Peyer's patch (tissue), 4 donors: Measurements from ENCODE around the gene FDXR. TPM values are rescaled to one million over a fixed set of nuclear protein-coding genes. Genes with fewer than 3 reads are reported as not detected.

Source experiments
- DNase-seq, 3 donors: peaks; one replicate each; pipeline ENCODE4 v3.0.0-alpha.2; 2017 to 2019
- H3K27ac ChIP-seq, 4 donors: fragments of 200-600 bp; sonication (generic); one replicate each; pipeline ENCODE4 v1.5.1; 2016 to 2019
- H3K27me3 ChIP-seq, 2 donors: fragments of 200-600 bp; sonication (generic); one replicate each; pipeline ENCODE4 v1.5.1; 2019
- H3K36me3 ChIP-seq, 3 donors: fragments of 200-600 bp; sonication (generic); one replicate each; pipeline ENCODE4 v1.5.1; 2016 to 2019
- H3K4me1 ChIP-seq, 4 donors: fragments of 200-600 bp; sonication (generic); one replicate each; pipeline ENCODE4 v1.5.1; 2016 to 2019
- H3K4me3 ChIP-seq, 4 donors: fragments of 200-600 bp; sonication (generic); 1 replicate in 3 of 4; 2 replicates in 1 of 4; pipeline ENCODE4 v1.5.1; 2016 to 2019; ENCODE audit warnings: mild to moderate bottlenecking in 1 of 4
- H3K9me3 ChIP-seq, 4 donors: fragments of 200-600 bp; sonication (generic); one replicate each; pipeline ENCODE4 v1.5.1; 2016 to 2019; ENCODE audit warnings: mild to moderate bottlenecking in 1 of 4
- POLR2A ChIP-seq, 2 donors: fragments of 450-650 bp; IDR thresholded peaks; one replicate each; pipeline ENCODE4 v1.5.1; 2017; ENCODE audit warnings: antibody characterized with exemption in 2 of 2, mild to moderate bottlenecking in 2 of 2, moderate library complexity in 2 of 2
- total RNA-seq, 4 donors: library from RNA; depleted of rRNA; stranded (reverse); fragments of >200 nt; gene quantifications; one replicate each; pipeline ENCODE4 v1.1.0, GENCODE V29; 2016
- TF ChIP-seq, protein P1 (sequence below), 6 experiments: fragments of 450-650 bp in 4 of 6; fragments of 200-600 bp in 2 of 6; sonication (generic) in 1 of 6; IDR thresholded peaks; one replicate each; pipeline ENCODE4 v1.5.1; 2017 to 2019; ENCODE audit warnings: antibody characterized with exemption in 6 of 6, mild to moderate bottlenecking in 3 of 6, moderate library complexity in 1 of 6

FDXR gene
- total RNA-seq, 4 donors from 2014 or later: 1.7 to 16.1 (median 13.1) TPM

DNA sequence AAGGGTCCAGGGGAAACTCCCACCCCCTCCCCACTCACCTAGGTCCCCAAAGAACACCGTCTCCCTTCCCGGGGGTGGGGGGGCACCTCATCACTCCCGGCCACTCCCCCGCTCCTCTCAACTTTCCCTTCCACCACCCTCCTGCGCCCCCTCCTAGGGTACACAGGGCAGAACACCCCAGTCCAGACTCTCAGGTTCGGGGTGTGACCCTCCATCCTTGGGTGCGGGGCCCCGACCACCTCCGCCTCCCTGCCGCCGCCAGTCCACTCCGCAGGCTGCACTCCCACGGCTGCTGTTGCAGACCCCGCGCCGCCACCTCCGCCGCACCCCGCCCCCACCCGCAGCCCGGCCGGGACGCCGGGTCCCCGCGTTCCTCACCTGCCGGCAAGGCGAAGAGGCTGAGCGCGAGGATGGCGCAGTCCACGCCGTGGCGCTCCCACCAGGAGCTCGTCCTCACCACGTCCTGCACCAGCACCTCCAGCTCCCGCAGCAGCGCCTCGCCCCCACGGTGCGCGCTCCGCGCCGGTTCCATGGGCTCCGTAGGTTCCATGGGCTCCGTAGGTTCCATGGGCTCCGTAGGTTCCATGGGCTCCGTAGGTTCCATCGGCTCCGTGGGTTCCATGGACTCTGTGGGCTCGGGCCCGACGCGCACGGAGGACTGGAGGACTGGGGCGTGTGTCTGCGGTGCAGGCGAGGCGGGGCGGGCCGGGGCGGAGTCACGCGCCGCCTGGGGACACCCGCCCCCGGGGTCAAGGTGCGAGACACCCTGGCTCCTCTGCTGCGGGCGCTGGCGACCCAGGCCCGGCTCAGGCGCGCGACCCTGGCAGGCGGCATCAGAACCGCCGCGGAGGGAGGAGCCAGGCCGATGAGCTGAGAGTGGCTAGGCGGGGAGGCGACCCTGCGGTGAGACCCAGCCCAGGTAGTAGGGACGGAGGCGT, 20.4 kb upstream of the FDXR start, which contains the start of gene FADS6:
FADS6 (minus strand) TSS at position 660 of the 938 bp plus-strand sequence; CDS start at position 622, 38 bp downstream.
- DNase-seq: peak in 2 of 3 donors; percentile 76 to 83
- peak within 1 kb of the TSS; percentile 20 to 64 (median 38) for H3K4me3 ChIP-seq

DNA sequence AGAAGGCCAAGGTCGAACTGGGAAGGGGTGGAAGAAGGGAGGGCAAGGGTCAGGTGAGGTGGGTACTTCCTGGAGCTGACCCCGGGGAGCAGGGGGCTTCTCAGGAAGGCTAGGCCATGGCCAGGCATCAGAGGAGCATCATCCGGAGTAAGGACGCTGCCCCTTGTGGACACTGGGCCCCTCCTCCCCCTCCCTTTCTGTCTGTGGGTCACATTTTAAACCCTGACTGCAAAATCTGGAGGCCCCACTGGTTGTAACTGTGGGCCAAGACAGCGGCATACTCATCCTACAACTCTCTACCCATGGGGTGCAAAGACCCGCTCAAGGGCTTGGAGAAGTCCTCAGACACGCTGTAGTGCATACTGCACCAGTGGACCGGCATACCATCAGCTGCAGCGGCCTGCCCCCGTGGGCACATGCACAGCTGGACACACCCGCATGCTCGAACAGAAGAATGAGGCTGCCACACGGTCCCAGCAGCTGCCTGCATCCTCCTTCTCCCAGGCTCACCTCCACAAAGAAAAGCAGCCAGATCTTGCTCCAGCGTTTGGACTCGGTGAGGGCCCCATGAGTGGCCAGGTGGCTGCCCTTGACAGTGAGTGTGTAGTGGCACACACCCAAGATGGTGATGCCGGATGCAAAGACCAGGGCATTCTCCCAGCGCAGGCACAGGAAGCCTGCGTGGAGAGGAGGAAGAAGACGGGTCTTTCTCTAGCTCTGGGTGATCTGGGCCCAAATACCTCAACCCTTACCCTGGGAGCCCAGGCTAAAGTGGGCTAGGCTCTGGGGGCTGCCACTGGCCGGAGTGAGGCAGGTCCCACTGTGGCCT, 19.4 kb upstream of the FDXR start:
- Histone ChIP-seq H3K27me3 (peaks cover 0 to 15% of the 10 kb centered on the region in 2 donors), H3K4me1 (peaks cover 0 to 13% (median 5%) of the 10 kb centered on the region in 4 donors), H3K4me3 (peak overlapping the region in 3 of 4 donors; percentile 24 to 64 (median 51)), H3K9me3 (no peaks in the 10 kb centered on the region), H3K36me3 (no peaks in the 10 kb centered on the region), H3K27ac (peak overlapping the region in 3 of 4 donors; percentile 19 to 35 (median 27))
- TF ChIP-seq POLR2A (IDR thresholded peaks at IDR 0.05): no peak
- TF ChIP-seq, protein P1, sequence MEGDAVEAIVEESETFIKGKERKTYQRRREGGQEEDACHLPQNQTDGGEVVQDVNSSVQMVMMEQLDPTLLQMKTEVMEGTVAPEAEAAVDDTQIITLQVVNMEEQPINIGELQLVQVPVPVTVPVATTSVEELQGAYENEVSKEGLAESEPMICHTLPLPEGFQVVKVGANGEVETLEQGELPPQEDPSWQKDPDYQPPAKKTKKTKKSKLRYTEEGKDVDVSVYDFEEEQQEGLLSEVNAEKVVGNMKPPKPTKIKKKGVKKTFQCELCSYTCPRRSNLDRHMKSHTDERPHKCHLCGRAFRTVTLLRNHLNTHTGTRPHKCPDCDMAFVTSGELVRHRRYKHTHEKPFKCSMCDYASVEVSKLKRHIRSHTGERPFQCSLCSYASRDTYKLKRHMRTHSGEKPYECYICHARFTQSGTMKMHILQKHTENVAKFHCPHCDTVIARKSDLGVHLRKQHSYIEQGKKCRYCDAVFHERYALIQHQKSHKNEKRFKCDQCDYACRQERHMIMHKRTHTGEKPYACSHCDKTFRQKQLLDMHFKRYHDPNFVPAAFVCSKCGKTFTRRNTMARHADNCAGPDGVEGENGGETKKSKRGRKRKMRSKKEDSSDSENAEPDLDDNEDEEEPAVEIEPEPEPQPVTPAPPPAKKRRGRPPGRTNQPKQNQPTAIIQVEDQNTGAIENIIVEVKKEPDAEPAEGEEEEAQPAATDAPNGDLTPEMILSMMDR (IDR thresholded peaks at IDR 0.05): no peak
- no peak for DNase-seq

More for the DNA sequence above, 20.4 kb upstream of the FDXR start, which contains the start of gene FADS6:
- H3K36me3 ChIP-seq: no peaks in the 10 kb centered on the region
- peaks cover 0 to 13% (median 5%) of the 10 kb centered on the region in 4 donors for H3K4me1 ChIP-seq
- peaks cover 0 to 15% of the 10 kb centered on the region in 2 donors for H3K27me3 ChIP-seq
- peak; percentile 84 to 86 for TF ChIP-seq POLR2A (IDR thresholded peaks at IDR 0.05)
- TF ChIP-seq, protein P1 (IDR thresholded peaks at IDR 0.05): no peak
- no peaks in the 10 kb centered on the region for H3K9me3 ChIP-seq
- peak within 1 kb of the TSS in 3 of 4 donors; percentile 27 to 71 (median 35) for H3K27ac ChIP-seq

DNA sequence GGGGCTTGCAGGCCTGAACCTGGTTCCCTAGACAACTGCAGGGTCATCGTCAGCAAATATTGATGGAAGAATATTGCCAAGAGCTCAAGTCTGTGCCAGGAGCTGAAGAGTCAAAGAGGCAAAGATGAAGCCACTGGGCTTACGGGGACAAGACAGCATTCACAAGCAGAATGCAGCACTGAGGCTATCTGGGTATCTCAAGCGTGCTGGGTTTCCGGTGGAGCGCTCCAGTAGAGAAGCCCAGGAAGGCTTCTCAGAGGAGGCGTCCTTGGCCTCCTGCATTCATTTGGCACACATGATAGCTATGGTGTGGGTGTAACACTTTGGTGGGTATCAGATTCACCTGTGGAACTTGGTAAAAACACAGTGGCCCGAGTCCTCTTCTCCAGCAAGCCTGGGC, 17.8 kb upstream of the FDXR start:
- H3K4me1 ChIP-seq: peaks cover 0 to 13% (median 5%) of the 10 kb centered on the region in 4 donors
- H3K9me3 ChIP-seq: no peaks in the 10 kb centered on the region
- no peak overlapping the region for H3K4me3 ChIP-seq
- H3K27ac ChIP-seq: no peak overlapping the region
- peaks cover 0 to 15% of the 10 kb centered on the region in 2 donors for H3K27me3 ChIP-seq
- H3K36me3 ChIP-seq: no peaks in the 10 kb centered on the region
- TF ChIP-seq POLR2A (IDR thresholded peaks at IDR 0.05): no peak
- TF ChIP-seq, protein P1 (IDR thresholded peaks at IDR 0.05): no peak
- DNase-seq: no peak

DNA sequence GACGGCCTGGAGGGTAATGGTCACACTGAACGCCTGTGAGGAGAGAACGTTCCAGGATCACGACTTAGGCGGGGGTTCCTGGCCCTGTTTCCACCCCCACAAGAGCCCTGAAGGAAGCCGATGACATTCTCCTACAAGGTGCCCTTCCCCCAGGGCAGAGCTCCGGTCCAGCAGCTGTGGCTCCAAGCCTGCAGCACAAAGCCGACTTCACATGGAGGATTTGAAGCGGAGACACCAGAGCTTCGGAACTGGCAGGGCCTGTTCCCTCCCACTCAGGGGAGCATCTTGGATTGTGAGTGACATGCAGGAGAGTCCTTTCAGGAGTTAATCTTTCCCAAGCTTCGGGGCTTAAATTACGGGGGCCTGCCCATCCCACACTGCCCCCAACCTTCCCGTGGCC, 15.7 kb upstream of the FDXR start:
- no peak for DNase-seq
- Histone ChIP-seq H3K36me3 (no peaks in the 10 kb centered on the region), H3K27me3 (peaks cover 0 to 6% of the 10 kb centered on the region in 2 donors), H3K27ac (no peak overlapping the region), H3K4me3 (no peak overlapping the region), H3K4me1 (peaks cover 0 to 8% (median 3%) of the 10 kb centered on the region in 4 donors), H3K9me3 (no peaks in the 10 kb centered on the region)
- no peak for TF ChIP-seq POLR2A (IDR thresholded peaks at IDR 0.05)
- TF ChIP-seq, protein P1 (IDR thresholded peaks at IDR 0.05): no peak

DNA sequence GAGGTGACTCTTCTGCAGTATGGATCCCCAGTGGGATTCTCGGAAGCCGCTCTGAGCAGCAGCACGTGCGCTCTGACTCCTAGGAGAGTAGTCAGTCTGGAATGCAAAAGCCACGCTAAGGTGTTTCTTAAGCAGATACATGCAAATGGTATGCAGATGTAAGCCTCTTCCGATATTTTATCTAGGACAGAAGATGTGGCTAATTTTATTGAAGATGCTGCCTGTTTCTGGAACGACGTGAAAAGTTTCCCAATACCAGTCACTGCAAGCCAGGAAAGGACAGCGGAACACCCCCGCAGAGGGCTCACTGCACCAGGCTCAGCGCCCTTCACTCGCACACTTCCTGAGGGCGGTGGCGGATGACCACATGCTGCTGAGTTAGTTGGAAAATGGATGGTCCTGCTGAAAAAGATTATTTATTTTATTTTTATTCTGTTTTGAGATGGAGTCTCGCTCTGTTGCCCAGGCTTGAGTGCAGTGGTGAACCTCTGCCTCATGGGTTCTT, 10.5 kb upstream of the FDXR start:
- no peaks in the 10 kb centered on the region for H3K27me3 ChIP-seq
- H3K27ac ChIP-seq: no peak overlapping the region
- H3K9me3 ChIP-seq: no peaks in the 10 kb centered on the region
- H3K4me1 ChIP-seq: peaks cover 0 to 5% (median 0%) of the 10 kb centered on the region in 4 donors
- no peaks in the 10 kb centered on the region for H3K36me3 ChIP-seq
- no peak overlapping the region for H3K4me3 ChIP-seq
- no peak for DNase-seq
- TF ChIP-seq, protein P1 (IDR thresholded peaks at IDR 0.05): no peak
- TF ChIP-seq POLR2A (IDR thresholded peaks at IDR 0.05): no peak
